B cell (primary cell): ENCODE measurements around the gene PLEKHH2. TPM values are rescaled to one million over a fixed set of nuclear protein-coding genes. Genes with fewer than 3 reads are reported as not detected.

Source experiments
- ATAC-seq: fragments of 200-7000 bp; cut with Tn5 transposase; one replicate; pipeline ENCODE4 v1.10.0; 2021; ENCODE audit warnings: low read depth, mild to moderate bottlenecking, moderate number of reproducible peaks, moderate library complexity
- CTCF ChIA-PET: fragments of 350-600 bp; sonication (Branson Sonifier 250); formaldehyde crosslinking; loops from one replicate; lab custom pipeline; 2021; ENCODE audit warnings: antibody characterized with exemption, inconsistent platforms; lab: Charles Lee
- POLR2A ChIA-PET: fragments of 350-600 bp; sonication (Branson Sonifier 250); formaldehyde crosslinking; loops from one replicate; lab custom pipeline; 2021; ENCODE audit warnings: antibody characterized with exemption; lab: Charles Lee
- DNase-seq: peaks from one replicate; pipeline ENCODE4 v3.0.0; 2013
- H2AFZ ChIP-seq: 2 replicates; pipeline ENCODE4 v1.6.1; 2012; ENCODE audit warnings: mild to moderate bottlenecking, low read depth, low read length; ENCODE audit not compliant: insufficient read depth, poor library complexity, severe bottlenecking
- H3K27ac ChIP-seq, 2 donors: 1 replicate in 1 of 2; 2 replicates in 1 of 2; pipeline ENCODE4 v1.5.1; 2012 to 2013; ENCODE audit warnings: low read length in 2 of 2, mild to moderate bottlenecking in 2 of 2, moderate library complexity in 1 of 2
- H3K27me3 ChIP-seq, 4 experiments: fragments of 200-600 bp in 1 of 4; sonication (generic) in 1 of 4; replicated peaks in 1 of 4; 1 replicate in 2 of 4; 2 replicates in 2 of 4; pipeline versions ENCODE4 v1.6.1 to v1.7.0; 2013 to 2016; ENCODE audit warnings: low read length in 3 of 4, mild to moderate bottlenecking in 2 of 4, mixed read lengths in 1 of 4, moderate library complexity in 1 of 4; ENCODE audit not compliant: insufficient read depth in 4 of 4, control insufficient read depth in 3 of 4; ENCODE audit errors: control extremely low read depth in 1 of 4
- H3K36me3 ChIP-seq, 2 experiments: replicated peaks in 1 of 2; 1 replicate in 1 of 2; 2 replicates in 1 of 2; pipeline versions ENCODE4 v1.6.1 to v1.7.1; 2013; ENCODE audit warnings: low read length in 1 of 2; ENCODE audit not compliant: insufficient read depth in 2 of 2, control insufficient read depth in 1 of 2; ENCODE audit errors: control extremely low read depth in 1 of 2, extremely low read depth in 1 of 2
- H3K4me1 ChIP-seq, 2 donors: fragments of 200-600 bp in 1 of 2; sonication (generic) in 1 of 2; 1 replicate in 1 of 2; 2 replicates in 1 of 2; pipeline versions ENCODE4 v1.5.1 to v1.6.1; 2013 to 2017; ENCODE audit warnings: low read length in 2 of 2; ENCODE audit not compliant: control insufficient read depth in 2 of 2, insufficient read depth in 2 of 2
- H3K4me2 ChIP-seq: replicated peaks from 2 replicates; pipeline ENCODE3; 2012; ENCODE audit warnings: mild to moderate bottlenecking, low read depth, low read length; ENCODE audit not compliant: poor library complexity, severe bottlenecking
- H3K4me3 ChIP-seq, 5 experiments: fragments of 200-600 bp in 1 of 5; sonication (generic) in 1 of 5; 1 replicate in 3 of 5; 2 replicates in 2 of 5; pipeline versions ENCODE4 v1.5.1 to v1.7.0; 2011 to 2016; ENCODE audit warnings: low read length in 4 of 5, mild to moderate bottlenecking in 4 of 5, low read depth in 2 of 5, control low read depth in 1 of 5, moderate library complexity in 1 of 5; ENCODE audit not compliant: insufficient read depth in 1 of 5; ENCODE audit errors: control extremely low read depth in 1 of 5, extremely low read depth in 1 of 5
- H3K79me2 ChIP-seq: fragments of 200-600 bp; sonication (generic); one replicate; pipeline ENCODE4 v1.6.0; 2016; ENCODE audit warnings: low read length; ENCODE audit not compliant: control insufficient read depth, insufficient read depth
- H3K9ac ChIP-seq: fragments of 200-600 bp; sonication (generic); 2 replicates; pipeline ENCODE4 v1.6.1; 2017; ENCODE audit warnings: mild to moderate bottlenecking, low read length, moderate library complexity
- H3K9me3 ChIP-seq, 3 donors: one replicate each; pipeline versions ENCODE4 v1.6.1 to v1.7.1; 2013; ENCODE audit warnings: low read length in 2 of 3; ENCODE audit not compliant: control insufficient read depth in 2 of 3, insufficient read depth in 1 of 3; ENCODE audit errors: control extremely low read depth in 1 of 3
- H4K20me1 ChIP-seq: 2 replicates; pipeline ENCODE4 v1.6.0; 2012; ENCODE audit warnings: mild to moderate bottlenecking, low read length; ENCODE audit not compliant: insufficient read depth, control insufficient read depth, poor library complexity, severe bottlenecking
- H3K27ac Mint-ChIP-seq: one replicate; pipeline ENCODE4 v1.8.0; 2021; ENCODE audit warnings: mixed read lengths
- H3K27me3 Mint-ChIP-seq: one replicate; pipeline ENCODE4 v1.8.0; 2021; ENCODE audit warnings: mixed read lengths
- H3K4me1 Mint-ChIP-seq: one replicate; pipeline ENCODE4 v1.8.0; 2021; ENCODE audit warnings: mixed read lengths
- H3K4me3 Mint-ChIP-seq: one replicate; pipeline ENCODE4 v1.8.0; 2021; ENCODE audit warnings: mixed read lengths
- H3K9me3 Mint-ChIP-seq: one replicate; pipeline ENCODE4 v1.8.0; 2022; ENCODE audit warnings: mixed read lengths; ENCODE audit not compliant: insufficient read depth
- CTCF ChIP-seq: fragments of 200-600 bp; IDR thresholded peaks from one replicate; pipeline ENCODE4 v1.8.0; 2022; ENCODE audit warnings: antibody characterized with exemption, mild to moderate bottlenecking
- EZH2 ChIP-seq: IDR thresholded peaks from 2 replicates; pipeline ENCODE4 v1.6.1; 2012; ENCODE audit warnings: borderline replicate concordance, low read depth, mild to moderate bottlenecking, moderate library complexity, low read length; ENCODE audit not compliant: insufficient read depth, poor library complexity, severe bottlenecking
- WGBS: methylation state at CpG from one replicate; pipeline ENCODE4 v1.1.5; 2013; ENCODE audit warnings: missing lambda C conversion rate; ENCODE audit not compliant: insufficient coverage; 5-methylcytosine and 5-hydroxymethylcytosine counted together
- intact Hi-C: fragments of 100-400 bp; cut with micrococcal nuclease; formaldehyde crosslinking; loops from one replicate; pipeline ENCODE4 v1.10.0; 2022
- polyA plus RNA-seq: library from polyadenylated mRNA; depleted of rRNA; stranded (reverse); fragments of >200 nt; gene quantifications from 2 replicates; pipeline ENCODE4 v1.2.3, GENCODE V29; 2012
- total RNA-seq, 2 donors: library from RNA; stranded (reverse); fragments of 120-200 nt in 1 of 2; gene quantifications; 1 replicate in 1 of 2; 2 replicates in 1 of 2; pipeline versions ENCODE4 v1.2.3 to v1.2.4, GENCODE V29; 2013 to 2022

PLEKHH2 gene
- total and polyA plus RNA-seq, 2 donors (not counting 1 experiment from before 2014, with no cell fraction given) = 0.17 to 0.19 TPM

DNA sequence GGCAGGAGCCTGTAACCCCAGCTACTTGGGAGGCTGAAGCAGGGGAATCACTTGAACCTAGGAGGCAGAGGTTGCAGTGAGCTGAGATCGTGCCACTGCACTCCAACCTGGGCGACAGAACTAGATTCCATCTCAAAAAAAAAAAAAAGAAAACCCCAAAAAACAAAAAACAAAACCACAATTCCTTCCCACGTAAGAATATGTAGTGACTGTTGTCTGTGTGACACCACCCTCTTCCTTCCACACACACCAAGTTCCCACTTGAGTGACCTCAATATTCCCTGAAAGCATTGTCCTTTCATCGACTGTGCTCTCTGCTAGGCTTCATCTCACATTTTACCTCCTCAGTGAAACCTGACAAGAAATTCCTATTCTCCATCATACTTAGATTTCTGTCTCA is 32.4 kb upstream of the PLEKHH2 start:
- no CpG with 5 or more reads among the region's 4 CpGs for WGBS
- Histone ChIP-seq H3K4me2 (no peak overlapping the region), H3K79me2 (no peaks in the 10 kb centered on the region), H3K36me3 (no peaks in the 10 kb centered on the region), H3K4me3 (no peak overlapping the region), H4K20me1 (no peaks in the 10 kb centered on the region), H3K4me1 (no peaks in the 10 kb centered on the region), H2AFZ (no peak overlapping the region), H3K27me3 (no peaks in the 10 kb centered on the region), H3K9me3 (no peaks in the 10 kb centered on the region), H3K9ac (no peak overlapping the region), H3K27ac (no peak overlapping the region)
- TF ChIP-seq CTCF (no peak), EZH2 (no peak)
- Mint-ChIP-seq H3K4me1 (no peaks in the 10 kb centered on the region), H3K4me3 (no peak overlapping the region), H3K27me3 (no peaks in the 10 kb centered on the region), H3K27ac (no peak overlapping the region), H3K9me3 (no peaks in the 10 kb centered on the region)
- ChIA-PET CTCF (interaction anchor here (1.2 to 2.6 kb wide), 4 partner anchors 8 to 794 kb away, joined by 4 to 11 read pairs (median 6); partner anchors contain the start of gene THADA), POLR2A (no interaction called here)
- no peak for DNase-seq
- ATAC-seq = no peak
- intact Hi-C loops = no loop called here

GRCh38 chr2:43605079-43605655 is 31.9 kb upstream of the PLEKHH2 start:
- ATAC-seq = no peak
- no CpG with 5 or more reads among the region's 2 CpGs for WGBS
- ChIA-PET CTCF (interaction anchor here (1.2 to 2.6 kb wide), 6 partner anchors 9 to 794 kb away, joined by 4 to 11 read pairs (median 6); partner anchors contain the start of gene THADA), POLR2A (no interaction called here)
- H3K27me3 ChIP-seq = no peaks in the 10 kb centered on the region
- no peaks in the 10 kb centered on the region for H3K36me3 ChIP-seq
- no peak overlapping the region for H3K4me2 ChIP-seq
- no peak overlapping the region for H3K27ac Mint-ChIP-seq
- H3K4me3 Mint-ChIP-seq = no peak overlapping the region
- no peak overlapping the region for H3K4me3 ChIP-seq
- no peaks in the 10 kb centered on the region for H3K4me1 ChIP-seq
- no peaks in the 10 kb centered on the region for H3K27me3 Mint-ChIP-seq
- H3K79me2 ChIP-seq = no peaks in the 10 kb centered on the region
- no peak overlapping the region for H3K27ac ChIP-seq
- H3K9me3 Mint-ChIP-seq = no peaks in the 10 kb centered on the region
- intact Hi-C loops = no loop called here
- H3K9me3 ChIP-seq = no peaks in the 10 kb centered on the region
- no peak overlapping the region for H3K9ac ChIP-seq
- no peaks in the 10 kb centered on the region for H3K4me1 Mint-ChIP-seq
- no peak overlapping the region for H2AFZ ChIP-seq
- TF ChIP-seq CTCF = no peak
- TF ChIP-seq EZH2 = no peak
- H4K20me1 ChIP-seq = no peaks in the 10 kb centered on the region
- DNase-seq = no peak
